NK-92 (cell line): ENCODE results near the gene OSBPL5.

Experiments used
- DNase-seq: peaks from one replicate; lab custom pipeline; 2025; ENCODE audit not compliant: unreplicated experiment; lab: John Stamatoyannopoulos, UW

The OSBPL5 gene

DNA sequence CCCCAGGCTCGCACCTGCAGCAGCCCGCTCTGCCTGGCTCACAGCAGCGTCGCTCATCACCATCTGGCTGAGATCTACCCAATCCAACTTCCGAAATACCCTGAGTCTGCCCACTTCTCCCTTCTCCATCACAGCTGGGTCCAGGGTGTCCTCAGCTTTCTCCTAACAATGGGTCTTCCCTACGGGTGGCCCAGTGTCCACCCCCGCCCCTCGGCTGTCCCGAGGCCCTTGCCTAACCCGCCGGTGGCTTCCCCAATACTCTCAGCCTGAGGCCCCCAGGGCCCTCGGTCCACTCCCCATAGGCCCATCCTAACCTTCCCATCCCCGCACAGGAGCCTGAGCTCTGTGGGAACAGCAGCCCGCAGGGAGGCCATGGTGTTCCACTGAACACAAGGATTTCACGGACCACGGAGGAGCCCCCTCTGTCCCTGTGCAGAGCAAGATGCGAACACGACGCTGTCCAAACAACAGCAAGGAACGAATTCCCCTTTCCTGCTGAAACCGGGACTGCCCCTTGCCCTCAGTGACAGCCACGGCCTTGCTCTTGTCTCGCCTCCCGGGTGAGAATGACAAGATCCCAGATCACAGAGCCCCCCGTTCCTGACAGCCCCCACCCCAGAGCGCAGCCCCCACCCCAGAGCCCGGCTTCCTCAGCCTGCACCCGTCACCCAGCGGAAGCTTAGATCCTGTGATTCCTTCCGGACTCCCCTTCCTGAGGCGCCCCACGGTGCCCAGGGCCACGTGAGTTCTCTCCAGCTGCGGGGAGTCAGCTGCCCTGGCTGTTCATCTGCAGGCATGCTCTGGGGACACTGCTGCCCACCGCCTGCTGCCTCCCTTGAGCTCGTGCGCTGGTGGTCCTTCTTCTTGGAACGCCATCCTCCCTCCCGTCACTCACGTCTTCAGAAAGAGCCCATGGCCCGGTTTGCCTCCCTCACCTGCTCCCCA is 59.0 kb downstream of the OSBPL5 start:
- DNase-seq: no peak

DNA sequence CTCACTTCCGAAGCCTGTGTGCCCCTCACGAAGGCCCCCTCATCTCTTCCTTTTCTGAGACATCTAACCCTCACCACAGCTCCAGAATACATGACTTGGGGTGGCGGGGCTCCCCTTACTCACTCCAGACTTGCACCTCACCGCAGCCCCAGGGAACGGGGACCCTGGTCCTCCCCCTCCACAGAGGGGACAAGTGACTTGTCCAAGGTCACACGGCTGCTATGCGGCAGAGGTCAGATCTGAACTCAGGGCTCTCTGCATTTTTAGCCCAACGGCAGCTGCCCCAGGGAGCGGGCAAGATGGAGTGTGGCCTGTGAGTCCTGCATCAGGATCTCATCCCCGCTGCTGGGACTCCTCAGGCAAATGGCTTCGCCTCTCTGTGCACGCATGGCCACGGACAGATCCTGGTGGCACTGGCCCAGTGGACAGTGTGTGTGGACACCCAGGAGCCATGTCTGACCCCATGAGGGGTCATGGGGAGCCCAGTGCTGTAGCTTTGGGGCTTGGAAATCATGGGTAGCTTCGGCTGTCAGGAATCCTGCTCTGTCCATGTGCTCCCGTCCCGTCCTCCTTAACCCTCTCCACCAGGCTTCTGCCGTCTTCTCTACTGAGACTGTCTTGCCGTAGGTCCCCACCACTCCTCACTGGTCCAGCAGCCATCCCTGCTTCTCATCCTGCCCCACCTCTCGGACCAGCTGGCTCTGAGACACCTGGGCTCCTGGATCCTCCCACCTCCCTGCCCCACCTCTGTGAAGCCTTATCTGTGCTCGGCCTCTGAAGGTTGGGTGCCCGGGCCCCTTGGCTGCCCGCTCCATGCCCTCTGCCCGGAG is 59.9 kb downstream of the OSBPL5 start:
- DNase-seq: no peak

DNA sequence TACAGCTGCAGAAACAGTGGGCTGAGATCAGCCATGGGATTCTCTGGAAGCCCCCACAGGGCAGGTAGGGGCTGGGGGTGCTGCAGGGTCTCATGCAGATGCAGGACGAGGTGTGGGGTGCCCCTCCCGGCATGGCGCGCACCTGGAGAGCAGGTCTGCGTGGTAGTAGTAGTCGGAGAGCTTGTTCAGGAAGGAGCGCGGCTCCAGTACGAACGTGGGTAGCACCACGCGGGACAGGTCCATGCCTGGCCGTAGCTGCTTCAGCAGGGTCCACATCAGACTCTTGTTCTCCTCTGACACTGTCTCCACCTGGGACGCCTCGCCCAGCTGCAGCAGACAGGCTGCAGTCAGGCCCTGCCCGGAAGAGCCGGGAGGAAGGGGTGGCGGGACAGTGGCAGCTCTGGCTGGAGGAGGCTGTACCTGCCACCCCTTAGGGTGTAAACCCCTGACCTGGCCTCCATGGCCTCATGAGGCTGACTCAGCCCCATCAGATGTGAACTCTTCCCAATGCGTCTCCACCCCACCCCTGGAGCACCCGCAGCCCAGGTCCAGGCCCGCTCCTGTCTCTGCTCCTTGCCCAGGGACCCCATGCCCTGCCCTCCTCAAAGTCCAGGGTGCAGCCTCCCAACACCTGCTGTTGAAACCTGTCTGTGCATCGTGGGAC is 60.9 kb downstream of the OSBPL5 start:
- DNase-seq: no peak

DNA sequence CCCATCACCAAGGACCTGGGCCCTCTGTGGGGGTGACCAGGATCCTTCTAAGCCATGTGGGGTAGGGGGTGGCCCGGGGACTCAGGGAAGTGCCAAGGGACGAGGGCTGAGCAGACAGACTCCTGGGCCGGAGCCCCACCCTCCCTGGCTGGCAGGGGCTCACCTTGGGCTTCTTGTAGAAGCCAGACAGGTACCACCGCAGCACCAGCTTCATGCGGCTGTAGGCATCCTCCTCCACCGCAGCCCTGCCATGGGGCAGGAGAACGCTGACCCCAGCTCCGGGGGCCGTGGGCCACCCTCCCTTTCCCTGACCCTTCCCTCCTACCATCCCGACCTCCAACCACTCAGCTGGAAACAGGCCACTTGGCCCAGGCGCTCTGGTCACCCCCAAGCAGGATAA is 62.0 kb downstream of the OSBPL5 start:
- no peak for DNase-seq

DNA sequence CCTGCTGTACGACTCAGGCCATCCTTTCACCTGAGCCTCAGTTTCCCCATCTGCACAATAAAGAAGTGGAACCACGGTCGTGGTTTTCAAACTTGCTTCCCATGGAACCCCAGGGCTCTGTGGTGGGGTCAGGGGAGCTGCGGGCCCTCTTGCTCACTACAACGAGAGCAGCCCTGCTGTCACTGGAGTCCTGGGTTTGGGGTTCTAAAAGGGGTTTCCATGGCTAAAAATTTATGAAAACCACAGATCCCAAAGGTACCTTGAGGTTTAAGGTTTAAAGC is 62.5 kb downstream of the OSBPL5 start:
- DNase-seq: no peak

DNA sequence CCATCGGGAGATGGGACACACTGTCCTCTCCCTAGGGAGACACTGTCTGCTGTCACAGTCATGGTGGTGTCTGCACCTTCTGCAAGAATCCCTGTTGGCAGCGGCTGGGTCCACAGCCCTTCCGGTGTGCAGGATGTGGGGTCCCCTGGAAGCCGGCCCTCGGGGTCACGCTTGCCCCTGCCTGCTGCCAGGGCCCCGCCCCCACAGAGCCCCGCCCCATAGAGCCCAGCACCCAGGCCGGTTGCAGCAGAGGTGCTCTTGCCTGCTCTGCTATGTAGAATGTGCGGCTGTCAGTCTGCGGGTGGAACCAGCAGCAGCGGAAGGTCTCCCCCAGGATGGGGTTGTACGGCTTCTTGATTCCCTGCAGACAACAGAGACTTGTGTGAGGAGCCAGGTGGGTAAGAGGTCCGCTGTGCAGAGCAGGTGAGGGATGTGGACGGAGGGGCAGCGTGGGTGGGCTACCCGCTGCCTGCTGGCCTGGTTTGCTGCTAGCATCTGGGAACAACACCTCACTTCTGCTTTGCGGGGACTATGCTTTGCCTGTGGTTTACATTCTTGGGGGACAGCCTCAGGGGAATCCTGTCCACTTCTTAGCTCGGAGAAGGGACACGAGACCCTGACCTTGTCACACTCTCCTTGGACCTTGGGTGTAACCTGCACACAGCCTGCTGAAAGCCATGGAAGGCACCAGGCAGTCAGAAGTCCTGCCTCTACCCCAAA is 63.0 kb downstream of the OSBPL5 start:
- no peak for DNase-seq

DNA sequence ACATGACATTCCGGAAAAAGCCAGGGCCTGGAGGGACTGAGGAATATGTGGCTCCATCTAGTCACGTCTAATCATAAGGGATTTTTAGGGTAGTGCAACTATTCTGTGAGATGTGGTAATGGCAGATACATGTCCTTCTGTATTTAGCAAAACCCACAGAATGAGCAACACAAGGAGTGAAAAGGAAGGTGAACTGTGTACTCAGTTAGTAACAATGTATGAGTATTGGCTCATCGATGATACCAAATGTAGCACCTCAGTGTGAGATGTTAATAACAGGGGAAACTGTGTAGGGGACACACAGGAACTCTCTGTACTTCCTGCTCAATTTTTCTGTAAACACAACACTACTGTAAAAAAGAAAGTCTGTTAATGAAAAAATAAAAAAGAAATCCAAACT is 65.9 kb downstream of the OSBPL5 start:
- no peak for DNase-seq

DNA sequence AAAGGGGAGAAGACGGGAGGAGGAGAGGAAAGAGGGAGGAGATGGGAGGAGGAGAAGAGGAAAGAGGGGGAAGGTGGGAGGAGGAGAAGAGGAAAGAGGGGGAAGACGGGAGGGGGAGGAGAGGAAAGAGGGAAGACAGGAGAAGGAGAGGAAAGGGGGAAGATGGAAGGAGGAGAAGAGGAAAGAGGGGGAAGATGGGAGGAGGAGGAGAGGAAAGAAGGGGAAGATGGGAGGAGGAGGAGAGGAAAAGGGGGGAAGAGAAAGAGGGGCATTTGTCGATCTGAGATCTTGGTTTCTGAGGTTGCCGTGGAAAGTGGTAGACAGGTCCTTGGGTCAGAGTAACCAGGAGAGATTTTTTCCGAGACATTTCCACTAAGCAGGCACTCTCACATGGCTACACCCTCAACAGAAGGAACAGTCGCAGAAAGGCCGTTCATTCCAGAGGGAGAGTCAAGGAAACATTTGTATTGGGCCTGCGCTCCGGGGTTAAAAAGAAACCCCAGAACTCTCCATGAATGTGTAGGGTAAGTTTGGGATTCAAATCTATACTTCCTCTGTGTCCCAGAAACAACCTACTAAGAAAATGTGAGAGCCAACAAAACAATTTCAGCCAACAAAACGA is 68.1 kb downstream of the OSBPL5 start:
- no peak for DNase-seq

DNA sequence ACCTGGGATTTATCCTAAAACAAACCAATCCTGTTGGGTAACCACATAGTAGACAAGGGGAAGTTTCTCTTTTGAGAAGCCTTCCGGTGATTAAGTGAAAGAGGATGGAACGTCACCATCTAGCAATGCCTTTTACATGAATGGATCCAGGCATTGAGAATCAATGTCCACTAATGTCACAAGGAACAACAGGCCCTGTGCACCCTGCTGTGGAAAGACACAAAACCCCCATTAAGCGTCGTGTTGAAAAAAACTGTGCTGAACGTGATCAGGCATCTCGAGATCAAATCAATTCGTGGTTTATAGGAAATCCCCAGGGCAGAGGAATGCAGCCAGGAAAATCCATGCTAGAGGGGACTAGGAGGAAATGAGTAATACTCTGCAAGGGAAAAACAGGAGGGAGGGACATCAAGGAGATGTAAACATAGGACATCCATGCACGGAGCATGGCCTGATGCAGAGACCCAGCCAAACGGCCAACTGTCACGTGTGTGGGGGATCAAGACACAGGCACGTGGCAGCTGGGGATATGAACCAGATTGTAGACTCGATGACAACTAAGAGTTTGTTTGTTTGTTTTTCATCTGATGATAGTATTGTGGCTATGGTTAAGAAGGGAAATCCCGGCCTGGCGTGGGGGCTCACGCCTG is 69.3 kb downstream of the OSBPL5 start:
- no peak for DNase-seq

DNA sequence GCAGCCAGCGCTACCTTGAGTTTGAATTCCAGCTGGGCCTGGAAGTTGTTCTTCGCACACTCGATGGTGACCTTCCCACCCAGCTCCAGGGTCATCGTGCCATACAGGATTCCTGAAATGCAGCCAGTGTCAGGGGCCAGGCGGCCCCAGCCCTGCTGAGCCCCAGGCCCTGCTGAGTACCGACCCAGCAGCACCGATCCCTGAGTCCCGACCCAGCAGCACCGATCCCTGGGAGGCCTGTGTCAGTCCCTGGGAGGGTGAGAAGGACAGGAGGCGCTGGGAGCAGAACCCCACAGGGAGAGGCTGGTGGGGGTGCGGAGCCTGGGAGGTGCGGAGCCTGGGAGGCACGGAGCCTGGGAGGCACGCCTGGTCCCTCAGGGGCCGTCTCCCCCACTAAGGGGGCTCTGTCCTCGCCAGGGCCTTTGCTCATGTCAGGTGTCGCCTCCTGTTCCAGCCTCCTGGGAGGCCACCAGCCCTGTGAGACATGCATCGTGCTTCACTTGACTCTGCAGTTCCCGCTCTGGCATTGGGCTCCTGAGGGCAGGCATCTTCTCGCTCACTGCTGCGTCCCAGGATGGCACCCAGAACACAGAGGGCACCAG is 70.8 kb downstream of the OSBPL5 start:
- DNase-seq: no peak

DNA sequence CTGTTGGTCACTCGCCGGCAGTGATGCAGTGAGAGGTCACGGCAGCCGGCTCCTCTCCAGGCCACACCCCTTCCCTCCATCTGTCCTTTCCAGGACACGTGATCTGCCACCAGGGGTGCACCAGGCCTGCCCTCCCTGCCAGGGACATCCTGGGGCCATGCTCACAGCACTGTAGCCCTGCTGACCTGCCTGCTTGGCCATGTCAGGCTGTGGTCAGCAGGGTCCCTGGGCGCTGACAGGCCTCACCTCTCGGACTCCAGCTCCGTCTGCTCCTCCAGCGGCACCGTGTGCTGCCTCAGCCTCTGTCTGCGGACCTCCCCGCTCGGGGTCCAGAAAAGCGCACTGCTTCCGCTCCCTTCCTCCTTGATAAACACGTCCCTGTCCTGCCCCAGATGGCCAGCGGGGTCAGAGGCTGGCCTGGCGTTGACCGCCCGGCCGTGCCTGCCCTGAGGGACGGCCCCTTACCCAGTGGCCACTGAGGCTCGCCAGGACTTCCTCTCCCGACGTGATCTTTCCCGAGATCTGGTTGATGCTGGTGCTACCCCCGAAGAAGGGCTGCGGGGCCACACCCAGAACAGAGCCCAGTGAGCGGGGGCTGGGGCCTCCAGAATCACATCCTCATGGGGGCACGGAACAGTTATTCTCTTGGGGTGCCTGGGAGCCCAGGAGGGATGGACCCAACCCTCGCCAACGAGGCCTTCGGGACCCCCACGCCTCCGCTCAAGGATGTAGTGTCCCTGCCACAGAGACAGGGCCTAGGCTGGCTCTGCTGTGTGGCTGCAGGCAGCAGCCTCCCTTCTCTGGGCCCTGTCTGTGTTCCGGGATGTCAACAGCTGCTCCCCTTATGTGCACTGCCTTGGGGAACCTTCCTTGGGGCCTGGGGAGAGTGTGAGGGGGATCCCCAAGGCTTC is 71.6 kb downstream of the OSBPL5 start:
- no peak for DNase-seq

DNA sequence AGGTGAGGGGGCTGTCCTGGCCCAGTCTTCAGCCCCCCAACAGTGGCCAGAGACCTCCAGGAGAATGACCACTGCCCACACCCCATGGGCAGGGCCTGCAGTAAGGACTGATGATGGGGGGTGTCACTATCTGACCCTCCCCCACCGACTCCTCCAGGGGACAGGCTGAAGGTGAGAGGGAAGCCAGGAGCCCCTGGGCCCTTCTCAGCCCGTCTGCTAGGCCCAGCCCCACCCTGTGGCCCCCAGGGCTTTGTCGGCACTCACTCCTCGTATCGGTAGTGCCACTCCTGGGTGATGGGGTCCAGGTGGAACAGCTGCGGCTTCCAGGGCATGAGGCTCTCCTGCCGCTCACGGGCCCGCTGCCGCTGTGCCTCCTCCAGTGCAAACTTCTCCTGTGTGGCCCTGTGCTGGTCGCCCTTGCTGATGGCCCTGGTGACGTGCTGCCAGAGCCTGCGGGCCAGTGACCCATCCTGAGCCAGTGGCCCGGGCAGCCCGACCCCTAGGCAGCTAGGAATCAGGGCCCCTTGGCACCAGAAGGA is 72.4 kb downstream of the OSBPL5 start:
- DNase-seq: no peak

DNA sequence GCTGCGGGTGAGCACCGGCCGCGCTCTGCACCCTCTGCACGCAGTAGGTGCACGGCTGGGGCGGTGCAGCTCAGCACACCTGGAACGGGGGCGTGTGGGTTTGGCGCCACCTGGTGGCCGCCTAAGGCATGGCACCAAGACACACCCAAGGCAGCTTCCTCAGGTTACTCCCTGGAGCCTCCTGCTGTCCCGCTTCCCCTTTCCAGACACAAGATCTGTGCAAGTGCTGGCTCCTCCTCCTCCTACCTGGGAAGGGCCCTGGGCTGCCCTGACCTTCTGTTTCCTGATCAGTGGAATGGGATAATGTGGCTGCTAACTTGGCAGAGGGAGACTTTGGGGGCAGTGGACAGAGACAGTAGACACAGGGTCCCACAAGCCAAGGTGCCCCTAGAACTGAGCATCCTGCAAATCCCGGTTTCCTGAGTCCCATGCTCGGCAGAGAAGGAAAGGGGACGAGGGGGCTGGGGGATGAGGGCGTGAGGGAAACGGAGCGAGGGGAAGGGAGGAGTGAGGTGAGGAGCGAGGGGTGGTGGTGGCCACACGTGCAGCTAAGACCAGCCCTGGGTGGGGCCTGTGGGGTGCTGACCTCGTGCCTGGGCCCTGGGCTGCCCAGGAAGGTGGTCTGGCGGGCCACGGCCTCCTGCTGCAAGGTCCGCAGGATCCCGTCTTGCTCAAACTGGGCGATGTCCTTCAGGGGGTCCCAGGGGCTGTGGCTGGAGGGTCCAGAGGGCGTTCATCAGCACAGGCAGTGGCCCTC is 73.1 kb downstream of the OSBPL5 start:
- DNase-seq: no peak

DNA sequence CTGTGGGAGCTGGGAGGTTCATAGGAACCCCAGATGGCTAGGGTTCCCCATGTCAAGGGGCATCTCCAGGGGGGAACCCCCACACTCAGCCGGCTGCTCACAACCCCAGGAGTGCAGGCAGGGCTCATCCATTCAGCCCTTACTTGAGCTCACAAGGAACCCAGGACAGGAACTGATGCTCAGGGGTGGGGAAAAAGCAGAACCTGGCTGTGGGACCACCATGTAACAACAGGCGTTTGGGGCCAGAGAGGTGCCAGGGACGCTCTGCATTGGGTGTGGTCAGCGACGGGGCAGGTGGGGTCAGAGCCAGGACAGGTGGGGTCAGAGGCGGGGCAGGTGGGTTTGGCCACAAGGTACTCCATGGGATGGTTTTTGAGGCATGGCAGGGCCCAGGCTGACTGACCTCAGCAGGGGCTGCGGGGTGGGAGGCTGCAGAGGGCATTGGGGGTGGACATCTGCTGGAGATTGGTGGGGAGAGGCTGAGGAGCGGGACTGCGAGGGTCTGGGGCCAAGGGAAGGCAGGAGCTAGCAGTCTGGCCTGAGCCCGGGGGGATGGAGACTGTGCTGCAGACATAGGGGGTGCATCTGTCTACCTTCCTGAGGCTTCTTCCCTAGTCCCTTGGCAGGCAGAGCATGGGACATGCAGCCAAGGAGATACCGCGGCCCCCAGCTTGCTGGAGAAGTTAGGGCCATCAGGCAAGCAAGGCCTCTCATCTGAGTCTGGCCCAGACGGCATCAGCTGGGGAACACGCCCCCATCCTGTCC is 73.8 kb downstream of the OSBPL5 start:
- DNase-seq: no peak

DNA sequence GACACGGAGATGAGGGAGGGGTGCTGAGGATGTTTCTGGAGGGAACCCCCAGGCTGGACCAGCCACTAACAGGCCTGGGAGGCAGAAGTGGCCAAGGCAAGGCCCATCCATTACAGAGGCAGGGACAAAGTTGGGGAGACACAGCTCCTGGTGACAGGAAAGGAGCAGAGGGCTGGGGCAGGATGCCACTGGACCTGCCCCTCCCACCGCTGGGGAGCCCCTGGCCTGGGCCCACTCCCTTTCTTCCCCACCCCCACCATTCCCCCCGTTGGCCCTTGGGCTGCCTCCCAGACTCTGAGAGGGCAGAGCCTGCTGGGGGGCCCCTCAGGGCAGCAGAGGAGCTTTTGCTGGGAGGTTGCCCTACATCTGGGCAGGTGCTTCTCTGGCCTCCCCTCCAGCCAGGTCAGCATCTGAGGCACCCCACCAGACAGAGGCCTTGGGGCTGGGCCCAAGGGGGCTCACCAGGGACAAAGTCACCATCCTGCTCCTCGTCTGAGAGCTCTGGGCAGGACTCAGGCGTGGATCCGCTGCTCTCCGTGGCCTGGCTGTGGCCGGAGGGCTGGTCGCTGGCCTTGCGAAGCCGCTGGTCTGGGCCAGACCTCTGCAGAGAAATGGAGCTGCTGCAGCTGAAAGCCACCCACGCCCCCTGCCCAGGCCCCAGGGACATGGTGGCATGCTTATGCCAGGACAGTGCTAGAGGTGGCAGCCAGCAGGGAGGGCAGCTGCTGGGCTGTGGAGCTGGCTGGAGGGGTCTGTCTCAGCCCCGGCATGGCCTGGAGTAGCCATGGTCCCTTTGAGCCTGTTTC is 74.8 kb downstream of the OSBPL5 start:
- DNase-seq: no peak
